Endothelial cell (in vitro differentiated cells): ENCODE results near the gene ABCE1. TPM values are rescaled to one million over a fixed set of nuclear protein-coding genes. Genes with fewer than 3 reads are reported as not detected.
A peak's percentile ranks its signal among the peaks of the same experiment; 100 is the strongest.

Experiments used
- DNase-seq: peaks from one replicate; pipeline ENCODE4 v3.0.0; 2021; ENCODE audit warnings: low spot score
- H3K27ac Mint-ChIP-seq: one replicate; pipeline ENCODE4 v1.8.0; 2021; ENCODE audit warnings: mixed read lengths, inconsistent platforms; ENCODE audit not compliant: unreplicated experiment
- H3K27me3 Mint-ChIP-seq: one replicate; pipeline ENCODE4 v1.8.0; 2021; ENCODE audit warnings: mild to moderate bottlenecking, moderate library complexity, mixed read lengths, inconsistent platforms; ENCODE audit not compliant: unreplicated experiment
- H3K36me3 Mint-ChIP-seq: one replicate; pipeline ENCODE4 v1.8.0; 2021; ENCODE audit warnings: mild to moderate bottlenecking, low read depth, mixed read lengths, inconsistent platforms; ENCODE audit not compliant: unreplicated experiment
- H3K4me1 Mint-ChIP-seq: one replicate; pipeline ENCODE4 v1.8.0; 2021; ENCODE audit warnings: mild to moderate bottlenecking, mixed read lengths, inconsistent platforms; ENCODE audit not compliant: unreplicated experiment
- H3K4me3 Mint-ChIP-seq: one replicate; pipeline ENCODE4 v1.8.0; 2021; ENCODE audit warnings: mild to moderate bottlenecking, mixed read lengths, inconsistent platforms; ENCODE audit not compliant: unreplicated experiment
- H3K9me3 Mint-ChIP-seq: one replicate; pipeline ENCODE4 v1.8.0; 2021; ENCODE audit warnings: mixed read lengths, inconsistent platforms; ENCODE audit not compliant: unreplicated experiment
- CTCF ChIP-seq: fragments of 200-600 bp; sonication (generic); IDR thresholded peaks from one replicate; pipeline ENCODE4 v1.5.0; 2021; ENCODE audit warnings: antibody characterized with exemption; ENCODE audit not compliant: unreplicated experiment
- total RNA-seq: library from RNA; stranded (reverse); fragmentation: NEBNext Ultra II Directional; extraction: Animal tissue kit (Norgen Biotek cat#: 25700); gene quantifications from one replicate; pipeline ENCODE4 v1.2.1, GENCODE V29; 2021; ENCODE audit not compliant: unreplicated experiment

The ABCE1 gene
- total RNA-seq, 1 donor from 2014 or later: 41.7 TPM

- Mint-ChIP-seq H3K27ac (peak overlapping the region; percentile 38), H3K4me1 (peaks cover 23% of the 10 kb centered on the region), H3K27me3 (peaks cover 6% of the 10 kb centered on the region), H3K9me3 (no peaks in the 10 kb centered on the region), H3K4me3 (peak overlapping the region; percentile 99), H3K36me3 (peaks cover 12% of the 10 kb centered on the region)
- no peak for TF ChIP-seq CTCF
- DNase-seq: no peak
Observed at GRCh38 chr4:145099653-145100052, 1.5 kb downstream of the ABCE1 start.

- Mint-ChIP-seq H3K27me3 (peaks cover 6% of the 10 kb centered on the region), H3K27ac (no peak overlapping the region), H3K36me3 (peaks cover 3% of the 10 kb centered on the region), H3K9me3 (no peaks in the 10 kb centered on the region), H3K4me3 (no peak overlapping the region), H3K4me1 (peaks cover 23% of the 10 kb centered on the region)
- DNase-seq: no peak
- TF ChIP-seq CTCF: no peak
Observed at GRCh38 chr4:145101091-145101490, 3.0 kb downstream of the ABCE1 start.

- Mint-ChIP-seq H3K4me3 (no peak overlapping the region), H3K27ac (no peak overlapping the region), H3K27me3 (peaks cover 2% of the 10 kb centered on the region)
Observed at GRCh38 chr4:145102619-145103018, 4.5 kb downstream of the ABCE1 start.

GRCh38 chr4:145103496-145103895 is 5.4 kb downstream of the ABCE1 start:
- Mint-ChIP-seq H3K4me1 (peaks cover 21% of the 10 kb centered on the region), H3K27me3 (no peaks in the 10 kb centered on the region), H3K36me3 (no peaks in the 10 kb centered on the region), H3K4me3 (no peak overlapping the region), H3K27ac (no peak overlapping the region), H3K9me3 (no peaks in the 10 kb centered on the region)
- no peak for TF ChIP-seq CTCF
- no peak for DNase-seq

More at GRCh38 chr4:145102619-145103018, 4.5 kb downstream of the ABCE1 start:
- TF ChIP-seq CTCF: no peak
- Mint-ChIP-seq H3K9me3 (no peaks in the 10 kb centered on the region), H3K4me1 (peaks cover 24% of the 10 kb centered on the region), H3K36me3 (peaks cover 3% of the 10 kb centered on the region)
- DNase-seq: no peak

- no peaks in the 10 kb centered on the region for H3K9me3 Mint-ChIP-seq
- H3K36me3 Mint-ChIP-seq: peaks cover 6% of the 10 kb centered on the region
- DNase-seq: no peak
- no peaks in the 10 kb centered on the region for H3K27me3 Mint-ChIP-seq
- peak overlapping the region; percentile 89 for H3K27ac Mint-ChIP-seq
- TF ChIP-seq CTCF: no peak
- no peak overlapping the region for H3K4me3 Mint-ChIP-seq
- H3K4me1 Mint-ChIP-seq: peaks cover 9% of the 10 kb centered on the region
Observed at GRCh38 chr4:145107126-145107525, 9.0 kb downstream of the ABCE1 start.
